SH-SY5Y (cell line): Measurements from ENCODE around the gene CDC42SE2.

Experiments used
- GATA2 ChIP-seq: IDR thresholded peaks from 2 replicates; pipeline ENCODE4 v1.6.1; 2011; ENCODE audit warnings: mild to moderate bottlenecking, low read depth, low read length
- GATA3 ChIP-seq: IDR thresholded peaks from 2 replicates; pipeline ENCODE4 v1.6.1; 2011; ENCODE audit warnings: low read depth, mild to moderate bottlenecking, low read length, moderate library complexity

DNA sequence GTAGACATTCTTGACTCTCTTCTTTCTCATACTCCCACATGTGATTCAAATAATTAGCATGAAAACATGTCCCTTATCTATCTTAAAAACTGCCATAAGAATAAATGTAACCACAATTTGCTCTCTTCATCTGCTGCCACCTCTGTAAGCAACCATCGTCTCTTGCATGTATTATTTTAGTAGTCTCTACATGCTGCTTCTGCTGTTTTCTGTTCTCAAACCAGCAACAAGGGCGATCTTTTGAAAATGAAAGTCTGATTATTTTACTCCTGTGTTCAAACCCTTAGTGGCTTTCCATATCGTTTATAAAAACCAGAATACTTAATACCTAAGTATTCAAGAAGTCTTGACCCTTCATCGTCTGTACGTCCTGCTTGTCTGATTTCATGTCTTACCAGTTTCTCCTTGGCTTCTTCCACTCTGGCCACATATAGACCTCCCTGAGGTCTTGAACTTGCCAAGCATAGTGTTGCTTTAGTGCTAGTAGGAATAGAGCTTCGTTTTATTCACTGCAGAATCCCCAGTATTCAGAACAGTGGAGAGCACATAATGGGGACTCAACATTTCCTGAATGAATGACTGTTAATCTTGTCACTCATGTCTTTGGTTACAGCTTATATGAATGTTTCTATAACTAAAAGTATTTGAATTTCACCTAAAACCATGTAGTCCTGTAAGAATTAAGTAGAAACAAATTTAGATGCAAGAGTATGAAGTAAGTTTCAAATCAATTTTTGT lies 10.6 kb downstream of the CDC42SE2 start:
- TF ChIP-seq GATA2 (no peak), GATA3 (no peak)
